ENCODE results near the gene PGAP3.

The PGAP3 gene

DNA sequence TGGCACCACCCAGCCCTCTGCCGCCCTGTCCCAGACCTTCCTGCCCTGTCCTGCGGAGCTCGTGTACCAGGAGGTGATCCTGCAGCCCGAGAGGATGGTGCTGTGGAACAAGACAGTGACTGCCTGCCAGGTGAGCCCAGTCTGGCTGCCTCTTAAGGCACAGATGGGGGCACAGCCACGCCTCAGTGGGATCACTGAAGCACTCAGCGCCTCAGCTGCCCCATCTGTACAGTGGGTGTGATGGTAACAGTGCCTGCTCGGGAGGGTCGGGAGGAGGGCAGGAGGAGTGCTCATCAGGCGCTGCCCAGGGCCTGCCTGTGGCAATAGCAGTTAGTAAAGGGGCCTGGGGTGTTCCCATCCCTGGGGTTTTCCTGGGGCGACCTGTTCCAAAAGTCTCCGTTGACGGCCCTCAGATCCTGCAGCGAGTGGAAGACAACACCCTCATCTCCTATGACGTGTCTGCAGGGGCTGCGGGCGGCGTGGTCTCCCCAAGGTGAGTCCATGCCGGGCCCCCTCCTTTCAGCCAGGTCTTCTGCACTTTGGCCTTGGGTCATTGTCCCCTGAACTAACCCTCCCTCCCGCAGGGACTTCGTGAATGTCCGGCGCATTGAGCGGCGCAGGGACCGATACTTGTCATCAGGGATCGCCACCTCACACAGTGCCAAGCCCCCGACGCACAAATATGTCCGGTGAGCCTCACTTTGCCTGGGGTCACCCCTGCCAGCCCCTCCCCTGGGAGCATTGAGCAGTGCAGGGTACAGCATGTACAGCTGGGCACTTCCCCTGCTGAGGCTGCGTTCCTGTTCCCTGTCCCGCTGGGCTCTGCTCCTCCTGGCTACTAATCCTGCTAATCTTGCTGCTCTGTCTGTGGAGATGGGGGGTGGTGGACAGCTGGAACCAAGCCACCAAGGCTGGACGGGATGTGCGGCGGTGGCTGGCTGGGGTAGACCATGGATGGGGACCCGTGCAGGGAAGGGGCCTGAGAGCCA, 27.2 kb downstream of the PGAP3 start:
- DNase-seq (no peak), ATAC-seq (no peak)

DNA sequence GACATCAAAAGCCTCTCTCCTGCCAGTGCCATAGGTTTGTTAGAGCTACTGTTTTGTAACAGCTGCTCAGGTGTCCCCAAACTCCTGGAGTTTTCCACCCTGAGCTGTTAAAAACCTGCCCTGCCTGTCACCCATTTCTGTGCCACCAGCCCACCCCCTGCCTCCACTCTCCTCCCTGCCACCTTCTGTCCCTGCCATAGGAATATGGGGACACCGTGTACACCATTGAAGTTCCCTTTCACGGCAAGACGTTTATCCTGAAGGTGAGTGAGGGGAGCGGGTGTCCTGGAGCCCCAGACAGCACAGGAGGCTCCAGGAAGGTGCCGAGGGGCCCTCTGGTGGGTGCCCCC, 27.9 kb downstream of the PGAP3 start:
- ATAC-seq (no peak), DNase-seq (no peak)

DNA sequence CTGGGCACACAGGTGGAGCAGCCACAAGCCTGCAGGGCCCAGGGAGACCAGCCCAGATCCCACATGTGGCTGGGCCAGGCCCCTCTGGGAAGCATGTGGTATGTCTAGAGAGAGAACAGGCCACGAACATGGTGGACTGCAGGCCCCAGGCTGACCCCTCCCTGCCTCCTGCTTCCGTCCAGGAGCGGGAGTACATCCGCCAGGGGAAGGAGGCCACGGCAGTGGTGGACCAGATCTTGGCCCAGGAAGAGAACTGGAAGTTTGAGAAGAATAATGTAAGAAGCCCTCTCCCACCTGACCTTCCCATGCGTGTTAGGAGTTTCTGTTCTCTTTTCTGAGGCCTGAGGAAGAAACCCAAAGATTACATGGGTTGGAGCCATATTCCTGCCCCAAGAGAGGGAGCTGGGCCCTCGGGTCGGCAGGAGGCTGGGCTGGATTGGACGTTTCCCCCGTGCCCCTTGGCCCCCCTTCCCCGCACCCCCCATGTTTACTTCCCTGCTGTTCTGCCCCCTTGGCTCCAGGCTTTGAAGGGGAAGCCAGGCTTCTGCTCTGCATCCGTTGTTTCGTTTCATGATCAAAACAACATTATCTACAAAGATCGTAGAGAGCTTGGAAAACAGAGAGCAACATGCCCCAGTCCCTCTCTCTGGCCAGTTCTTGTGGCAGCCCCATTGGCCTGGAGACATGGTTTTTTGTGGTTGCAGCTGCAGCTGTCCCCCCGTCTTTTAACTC, 28.4 kb downstream of the PGAP3 start:
- ATAC-seq (no peak), DNase-seq (no peak)

DNA sequence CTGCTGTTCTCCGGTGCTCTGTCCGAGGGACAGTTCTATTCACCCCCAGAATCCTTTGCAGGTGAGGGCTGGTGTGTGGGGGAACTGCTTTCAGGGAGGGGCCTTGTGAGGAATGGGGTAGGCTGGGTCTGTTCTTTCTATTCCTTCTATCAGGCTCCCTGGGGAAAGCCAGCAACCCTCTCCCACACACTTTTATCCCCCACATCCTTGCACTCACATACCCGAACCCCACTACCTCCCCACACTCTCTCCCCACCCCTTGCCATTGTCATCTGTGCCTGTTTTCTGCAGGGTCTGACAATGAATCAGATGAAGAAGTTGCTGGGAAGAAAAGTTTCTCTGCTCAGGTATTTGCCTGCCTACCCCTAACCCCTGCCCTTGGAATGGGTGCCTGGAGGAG, 29.1 kb downstream of the PGAP3 start:
- no peak for ATAC-seq
- no peak for DNase-seq

DNA sequence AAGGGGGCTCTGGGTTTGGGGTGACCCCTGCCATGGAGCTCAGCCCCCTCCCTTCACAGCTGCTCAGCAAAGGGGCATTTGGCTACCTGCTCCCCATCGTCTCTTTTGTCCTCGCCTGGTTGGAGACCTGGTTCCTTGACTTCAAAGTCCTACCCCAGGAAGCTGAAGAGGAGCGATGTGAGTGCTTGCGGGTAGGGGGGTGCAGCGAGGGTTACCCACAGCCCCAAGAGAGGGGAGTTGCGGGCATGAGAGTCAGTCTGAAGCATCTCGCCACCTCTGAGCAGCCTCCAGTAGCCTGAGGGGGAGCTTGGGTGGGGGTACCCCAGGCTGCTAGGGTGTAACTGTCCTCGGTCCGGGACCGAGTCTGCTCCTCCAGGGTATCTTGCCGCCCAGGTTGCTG, 29.5 kb downstream of the PGAP3 start:
- DNase-seq (no peak), ATAC-seq (peak; percentile 25)

DNA sequence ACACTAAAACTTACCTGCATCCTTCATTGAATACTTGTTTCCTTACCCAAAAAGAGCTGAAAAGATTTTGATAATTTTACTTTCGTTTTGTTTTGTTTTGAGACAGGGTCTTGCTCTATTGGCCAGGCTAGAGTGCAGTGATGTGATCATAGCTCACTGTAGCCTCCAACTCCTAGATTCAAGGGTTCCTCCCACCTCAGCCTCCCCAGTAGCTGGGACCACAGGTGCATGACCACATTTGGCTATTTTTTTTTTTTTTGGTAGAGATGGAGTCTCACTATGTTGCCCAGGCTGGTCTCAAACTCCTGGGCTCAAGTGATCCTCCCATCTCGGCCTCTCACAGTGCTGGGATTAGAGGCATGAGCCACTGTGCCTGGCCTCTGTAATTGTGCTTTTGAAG, 32.8 kb downstream of the PGAP3 start:
- DNase-seq, result no peak
- no peak for ATAC-seq

DNA sequence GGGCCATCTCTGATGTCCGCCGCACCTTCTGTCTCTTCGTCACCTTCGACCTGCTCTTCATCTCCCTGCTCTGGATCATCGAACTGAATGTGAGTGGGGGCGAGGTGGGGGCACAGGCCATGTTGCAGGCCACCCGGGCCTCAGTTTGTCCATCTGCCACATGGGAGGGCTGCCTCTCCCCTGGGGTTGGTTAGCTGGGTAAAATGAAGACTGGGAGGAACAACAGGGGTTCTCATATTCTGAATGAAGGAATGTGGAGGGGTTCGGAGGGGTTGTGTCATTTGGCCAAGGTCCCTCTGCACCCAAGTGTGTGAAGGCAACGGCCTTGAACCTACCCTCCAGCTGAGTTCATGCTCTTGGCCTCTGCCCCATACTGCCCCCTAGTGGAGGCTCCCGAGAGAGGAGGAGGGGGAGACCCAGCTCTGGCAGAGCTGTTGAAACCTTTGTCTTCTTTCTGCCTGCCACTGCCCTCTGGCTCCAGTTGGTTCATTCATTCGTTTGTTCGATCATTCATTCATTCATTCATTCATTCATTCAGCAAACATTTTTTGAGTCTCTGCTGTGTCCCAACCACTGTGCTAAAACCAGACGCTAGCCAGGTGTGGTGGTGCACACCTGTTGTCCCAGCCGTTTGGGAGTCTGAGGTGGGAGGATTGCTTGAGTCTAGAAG, 34.1 kb downstream of the PGAP3 start:
- peak; percentile 90 for DNase-seq
- ATAC-seq, result peak; percentile 56

DNA sequence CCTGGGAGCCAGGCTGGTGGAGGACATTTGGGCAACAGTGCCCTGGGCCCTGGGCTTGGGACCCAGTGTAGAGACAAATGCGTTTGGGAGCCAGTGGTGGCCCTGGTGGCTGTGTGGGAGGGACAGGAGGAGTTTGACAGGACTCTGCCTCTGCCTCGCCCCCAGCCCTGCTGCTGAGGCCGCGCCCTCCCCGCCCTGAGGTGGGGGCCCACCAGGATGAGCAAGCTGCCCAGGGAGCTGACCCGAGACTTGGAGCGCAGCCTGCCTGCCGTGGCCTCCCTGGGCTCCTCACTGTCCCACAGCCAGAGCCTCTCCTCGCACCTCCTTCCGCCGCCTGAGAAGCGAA, 34.6 kb downstream of the PGAP3 start:
- ATAC-seq, result no peak

DNA sequence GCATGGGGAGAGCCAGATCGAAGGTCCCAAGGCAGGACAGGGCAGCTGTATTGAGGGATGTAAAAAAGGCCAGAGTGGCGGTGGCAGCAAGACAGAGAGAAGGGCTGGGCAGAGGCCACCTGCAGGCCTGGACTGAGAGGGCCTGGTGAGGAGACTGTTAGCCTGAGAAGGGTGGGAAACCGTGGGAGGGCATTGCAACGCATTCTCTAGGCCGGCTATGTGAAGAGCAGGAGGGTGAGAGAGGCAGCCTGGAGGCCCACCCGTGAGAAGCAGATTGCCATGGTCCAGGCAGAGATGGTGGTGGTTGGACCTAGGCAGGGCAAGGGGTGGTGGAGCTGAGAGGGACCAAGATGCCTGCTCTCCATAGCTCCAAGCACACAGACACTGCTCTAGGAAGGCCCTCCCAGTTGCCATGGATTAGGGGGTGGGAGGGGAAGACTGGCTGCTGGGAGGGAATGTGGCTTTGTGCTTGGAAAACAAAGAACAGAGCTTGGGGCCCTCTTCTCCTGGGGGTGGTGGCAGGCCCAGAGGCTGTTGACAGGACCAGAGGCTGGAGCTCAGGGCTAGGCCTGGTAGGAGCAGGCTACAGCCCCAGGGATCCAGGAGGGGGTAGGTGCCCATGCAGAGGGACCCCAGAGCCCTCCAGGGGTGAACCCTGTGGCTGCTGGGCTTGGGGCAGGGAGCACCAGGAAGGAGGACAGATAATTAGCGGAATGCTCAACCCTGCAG, 35.1 kb downstream of the PGAP3 start:
- ATAC-seq (peak; percentile 11), DNase-seq (no peak)

More for the DNA sequence above, 34.6 kb downstream of the PGAP3 start:
- no peak for DNase-seq

DNA sequence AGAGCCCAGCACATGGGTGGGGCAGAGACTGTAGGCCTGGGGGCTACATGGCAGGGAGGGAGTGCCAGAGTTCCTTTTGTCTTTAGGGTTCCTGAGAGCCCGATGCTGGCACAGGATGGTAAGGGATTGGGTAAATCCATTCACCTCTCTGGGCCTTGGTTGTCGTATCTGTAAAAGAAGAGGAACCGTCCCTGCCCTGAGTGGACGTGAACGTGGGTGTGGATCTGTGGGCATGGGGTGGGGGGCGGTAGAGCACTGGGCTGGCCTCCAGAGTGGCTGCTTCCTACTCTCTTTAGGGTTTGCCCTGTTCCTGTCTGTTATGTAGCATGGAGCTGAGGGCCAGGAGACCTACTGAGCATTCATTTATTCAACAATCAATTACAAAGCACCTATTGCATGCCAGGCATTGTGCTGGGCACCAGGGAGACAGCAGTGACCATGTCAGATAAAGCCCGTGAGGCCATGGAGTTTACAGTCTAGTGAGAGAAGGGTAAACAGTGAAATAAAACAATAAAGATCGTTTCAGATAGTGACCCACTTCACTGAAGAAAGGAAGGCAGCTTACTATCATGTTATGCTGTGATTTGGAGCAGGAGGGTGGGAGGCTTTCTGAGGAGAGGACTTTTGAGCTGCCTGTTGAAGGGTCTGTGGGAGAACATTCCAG, 35.8 kb downstream of the PGAP3 start:
- DNase-seq, result no peak
- ATAC-seq, result no peak

DNA sequence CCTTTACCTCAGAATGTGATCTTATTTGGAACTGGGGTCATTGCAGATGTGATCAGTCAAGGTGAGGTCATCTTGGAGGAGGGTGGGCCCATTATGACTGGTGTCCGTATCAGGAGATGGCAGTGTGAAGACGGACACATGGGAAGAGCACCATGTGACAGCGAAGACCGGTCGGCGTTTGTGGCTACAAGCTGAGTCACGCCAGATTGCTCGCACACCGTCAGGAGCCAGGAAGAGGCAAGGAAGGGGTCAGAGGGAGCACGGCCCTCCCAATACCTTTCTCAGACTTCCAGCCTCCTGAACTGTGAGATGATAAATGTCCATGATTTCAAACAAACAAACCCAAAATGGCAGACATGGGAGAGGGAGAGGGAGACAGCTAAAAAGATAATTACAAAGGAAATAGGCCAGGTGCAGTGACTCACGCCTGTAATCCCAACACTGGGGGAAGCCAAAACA, 37.7 kb downstream of the PGAP3 start:
- no peak for ATAC-seq
- DNase-seq, result no peak

DNA sequence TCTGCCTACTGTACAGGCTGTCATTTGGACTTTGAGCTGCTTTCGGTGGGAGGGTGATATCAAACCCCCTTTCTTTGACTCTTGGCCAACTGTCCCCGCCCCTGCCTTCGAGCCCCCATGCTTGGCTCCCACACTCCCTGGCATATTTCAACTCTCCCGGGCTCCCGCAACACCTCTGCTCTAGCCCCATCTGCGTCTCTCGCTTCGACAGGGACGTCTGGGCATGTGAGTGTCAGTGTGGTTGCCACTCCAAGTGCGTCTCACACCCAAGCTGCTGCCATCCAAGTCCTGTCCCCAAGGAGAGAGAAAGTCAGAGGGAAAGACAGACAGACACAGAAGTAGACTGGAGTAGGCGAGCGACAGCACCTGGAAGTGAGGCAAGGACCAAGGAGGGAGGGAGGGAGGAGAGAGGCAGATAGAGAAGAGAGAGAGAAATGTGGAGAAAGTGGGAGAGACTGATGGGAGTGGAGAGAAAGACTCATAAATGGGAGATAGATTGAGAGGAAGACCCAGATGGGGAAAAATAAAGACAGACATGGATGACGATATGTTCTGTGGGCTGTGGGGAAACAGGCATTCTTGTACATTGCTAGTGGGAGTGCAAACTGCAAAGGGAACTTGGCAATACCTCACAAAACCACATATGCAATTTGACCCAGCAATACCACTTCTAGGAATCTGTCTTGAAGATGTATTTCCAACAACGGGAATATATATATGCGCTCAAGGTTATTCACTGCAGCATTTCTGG, 39.1 kb downstream of the PGAP3 start:
- DNase-seq (no peak), ATAC-seq (no peak)

DNA sequence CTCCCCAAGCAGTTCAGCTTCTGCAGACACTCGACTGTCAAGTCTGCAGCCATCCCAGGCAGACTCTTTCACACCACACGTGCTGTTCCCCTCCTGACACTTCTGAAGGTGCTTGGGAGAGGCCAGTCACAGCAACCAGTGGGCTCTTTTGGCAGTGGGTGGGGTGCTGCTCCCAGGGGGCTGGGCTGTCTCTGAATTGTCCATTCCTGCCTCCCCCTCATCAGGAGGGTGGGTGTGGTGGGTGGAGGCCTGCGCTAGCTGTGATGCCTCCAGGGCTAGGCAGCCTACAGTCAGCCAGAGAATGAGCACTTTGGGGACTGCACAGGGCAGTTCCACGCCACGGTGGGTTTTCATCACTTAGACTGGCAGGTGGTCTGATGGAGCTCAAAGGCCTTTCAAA, 40.6 kb downstream of the PGAP3 start:
- DNase-seq (no peak), ATAC-seq (no peak)

DNA sequence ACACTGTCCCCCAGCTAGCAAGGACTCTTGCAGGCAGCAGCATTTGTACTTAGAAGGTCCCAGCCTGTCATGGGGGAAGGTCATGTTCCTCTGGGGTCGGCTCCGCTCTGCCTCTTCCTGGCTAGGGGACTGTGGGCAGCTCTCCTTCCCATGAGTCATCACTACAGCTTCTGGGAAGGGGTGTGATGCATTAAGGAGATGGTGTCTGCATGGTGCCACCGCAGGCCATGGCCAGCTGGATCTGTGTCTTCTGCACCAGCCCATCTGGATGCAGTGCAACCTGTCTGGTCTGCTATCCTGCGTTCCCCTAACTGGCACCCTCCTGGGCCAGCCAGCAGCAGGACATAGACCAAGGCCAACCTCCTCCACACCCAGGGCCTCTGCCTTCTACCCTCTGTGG, 44.6 kb downstream of the PGAP3 start:
- no peak for DNase-seq
- ATAC-seq, result no peak

DNA sequence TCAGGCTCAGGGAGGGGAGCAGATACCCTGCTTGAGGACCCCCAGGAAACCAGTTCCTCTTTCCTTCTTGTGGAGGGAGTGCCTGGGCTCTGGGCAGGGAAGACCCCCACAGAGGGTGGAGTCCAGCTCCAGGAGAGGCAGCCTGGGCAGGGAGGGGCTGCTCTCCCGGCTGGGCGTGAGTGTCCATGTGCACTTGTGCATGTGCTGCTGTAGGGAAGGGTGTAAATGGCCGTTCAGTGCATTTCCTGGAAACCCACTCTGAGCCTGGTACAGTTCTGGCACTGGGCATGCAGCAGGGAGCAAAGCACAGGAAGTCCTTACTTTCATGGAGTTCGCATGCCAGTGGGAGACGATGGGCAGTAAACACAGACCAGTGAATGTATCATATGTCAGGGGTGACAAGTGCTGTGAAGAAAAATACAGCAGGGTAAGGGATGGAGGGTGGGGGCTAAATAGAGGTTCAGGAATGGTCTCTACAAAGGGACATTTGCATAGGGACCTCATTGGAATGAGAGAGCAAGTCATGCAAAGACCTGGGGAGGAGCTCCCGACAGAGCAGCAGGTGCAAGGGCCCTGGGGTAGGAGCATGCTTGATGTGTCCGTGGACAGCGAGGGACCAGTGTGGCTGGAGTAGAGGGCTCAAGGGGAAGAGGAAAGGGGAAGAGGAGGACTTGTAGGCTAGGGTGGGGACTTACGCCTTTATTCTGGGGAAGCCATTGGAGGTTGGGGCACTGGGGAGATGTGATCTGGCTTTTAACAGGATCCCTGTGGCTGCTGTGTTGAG, 45.4 kb downstream of the PGAP3 start:
- no peak for DNase-seq
- no peak for ATAC-seq

DNA sequence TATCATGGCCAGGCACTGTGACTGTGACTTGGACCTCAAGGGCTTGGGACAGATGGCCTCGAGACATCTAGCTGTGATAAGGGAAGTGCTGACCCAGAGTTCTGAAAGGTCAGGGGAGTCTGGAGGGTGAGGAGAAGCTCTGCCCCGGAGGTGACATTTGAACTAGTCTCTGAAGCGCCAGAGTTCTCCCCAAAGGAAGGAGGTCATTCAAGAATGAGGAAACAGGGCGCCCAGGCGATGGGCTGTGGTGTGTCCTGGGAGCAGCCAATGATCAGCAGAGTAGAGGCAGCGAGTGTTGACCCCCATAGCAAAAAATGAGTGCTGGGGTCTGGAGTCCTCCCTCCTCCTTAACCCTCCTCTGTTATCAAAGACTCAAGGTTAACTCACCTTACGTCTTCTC, 46.0 kb downstream of the PGAP3 start:
- DNase-seq (no peak), ATAC-seq (no peak)

DNA sequence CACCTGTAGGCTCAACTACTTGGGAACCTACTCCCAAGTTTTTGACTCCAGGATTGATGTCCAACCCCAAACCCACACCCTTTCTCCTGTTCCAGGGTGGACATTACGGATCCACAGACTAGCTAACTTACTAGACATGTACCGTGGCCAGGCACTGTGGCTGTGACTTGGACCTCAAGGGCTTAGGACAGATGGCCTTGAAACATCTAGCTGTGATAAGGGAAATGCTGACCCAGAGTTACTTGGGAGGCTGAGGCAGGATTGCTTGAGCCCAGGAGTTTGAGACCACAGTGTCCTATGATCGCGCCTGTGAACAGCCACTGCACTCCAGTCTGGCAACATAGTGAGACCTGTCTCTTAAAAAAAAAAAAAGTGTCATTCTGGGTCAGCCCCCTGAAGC, 46.8 kb downstream of the PGAP3 start:
- DNase-seq (no peak), ATAC-seq (no peak)

DNA sequence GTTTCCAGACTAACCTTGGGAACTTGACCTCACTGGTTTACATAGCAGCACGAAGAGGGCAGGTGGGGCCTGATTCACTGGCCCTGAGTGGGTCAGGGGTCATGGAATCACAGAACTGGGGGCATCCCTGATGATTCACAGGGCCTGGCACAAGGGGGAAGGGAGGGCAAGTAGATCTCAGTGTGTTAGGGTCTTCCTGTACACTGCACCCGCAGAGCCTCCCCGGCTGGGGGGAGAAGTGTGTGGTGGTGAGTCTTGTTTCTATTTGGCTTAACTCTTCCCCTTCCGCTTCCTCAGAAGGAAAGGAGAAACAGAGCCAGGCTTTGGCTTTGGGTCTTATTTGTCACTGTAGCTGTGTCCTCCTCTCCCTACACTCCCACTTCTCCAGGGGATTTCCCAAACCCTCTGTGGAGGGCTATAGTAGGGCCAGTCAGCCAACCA, 47.2 kb downstream of the PGAP3 start:
- ATAC-seq, result no peak
- DNase-seq, result no peak

DNA sequence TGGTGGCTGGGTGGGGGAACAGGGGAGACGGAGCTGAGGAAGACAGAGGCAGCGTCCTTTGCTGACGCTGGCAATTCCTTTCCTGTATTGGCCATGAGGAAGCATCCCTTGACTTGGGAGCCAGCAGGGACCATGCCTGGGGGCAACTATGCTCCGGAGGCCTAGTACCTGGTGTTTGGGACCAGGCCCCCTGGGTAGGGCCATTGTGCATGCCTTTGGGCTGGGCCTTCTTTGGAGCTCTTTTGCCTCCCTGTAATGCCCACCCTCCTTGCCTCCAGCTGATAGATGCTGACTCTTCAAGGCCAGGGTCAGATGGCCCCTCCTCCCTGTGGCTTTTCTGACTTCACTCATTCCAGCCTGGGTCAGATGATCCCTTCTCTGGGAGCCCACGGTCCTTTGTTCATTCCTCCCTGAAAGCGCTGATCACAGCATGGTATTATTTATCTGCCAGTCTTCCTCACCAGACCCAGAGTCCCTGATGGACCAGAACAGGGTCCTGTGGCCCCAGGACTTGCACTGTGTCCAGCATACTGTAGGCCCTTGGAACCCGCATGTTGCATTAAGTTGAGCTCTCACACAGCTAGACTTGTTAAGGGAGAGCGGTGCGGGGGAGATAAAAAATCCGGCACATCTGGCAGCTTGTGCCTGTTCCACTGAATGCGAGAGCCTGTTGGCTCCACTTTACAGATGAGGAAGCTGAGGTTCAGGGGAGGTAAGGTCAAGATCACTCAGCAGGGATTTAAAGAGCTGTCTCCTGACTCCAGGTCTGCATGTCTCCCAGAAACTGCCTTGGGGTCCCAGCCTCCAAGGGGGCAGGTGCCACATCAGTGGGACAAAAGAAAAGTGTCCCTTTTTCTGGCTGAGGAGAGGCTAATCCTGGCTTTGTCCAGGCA, 48.0 kb downstream of the PGAP3 start:
- no peak for ATAC-seq
- DNase-seq, result no peak
